NT2/D1 (cell line): ENCODE results near the gene SH2D3A.
"Not testable (repeated sequence)": the region's sequence is repeated elsewhere in the genome, so short reads cannot be mapped to it uniquely, and the experiment has no call there.

Experiments
- SUZ12 ChIP-seq: IDR thresholded peaks from 2 replicates; pipeline ENCODE4 v1.6.1; 2011; ENCODE audit not compliant: insufficient read length, insufficient read depth; ENCODE audit errors: extremely low read depth
- YY1 ChIP-seq: IDR thresholded peaks from 2 replicates; pipeline ENCODE4 v1.6.1; 2011; ENCODE audit not compliant: insufficient read length, insufficient read depth
- ZNF274 ChIP-seq: IDR thresholded peaks from 2 replicates; pipeline ENCODE4 v1.6.1; 2011; ENCODE audit warnings: mild to moderate bottlenecking, low read depth, low read length

- TF ChIP-seq SUZ12, ZNF274, YY1: not testable (repeated sequence)
Observed at GRCh38 chr19:6776045-6776444, 8.8 kb upstream of the SH2D3A start.
